ENCODE results near the gene CRYBB1. TPM values are rescaled to one million over a fixed set of nuclear protein-coding genes. Genes with fewer than 3 reads are reported as not detected.
"Not testable (repeated sequence)": the region's sequence is repeated elsewhere in the genome, so short reads cannot be mapped to it uniquely, and the experiment has no call there.

CRYBB1 gene
- total RNA-seq, 1 donor from 2014 or later, result not detected

DNA sequence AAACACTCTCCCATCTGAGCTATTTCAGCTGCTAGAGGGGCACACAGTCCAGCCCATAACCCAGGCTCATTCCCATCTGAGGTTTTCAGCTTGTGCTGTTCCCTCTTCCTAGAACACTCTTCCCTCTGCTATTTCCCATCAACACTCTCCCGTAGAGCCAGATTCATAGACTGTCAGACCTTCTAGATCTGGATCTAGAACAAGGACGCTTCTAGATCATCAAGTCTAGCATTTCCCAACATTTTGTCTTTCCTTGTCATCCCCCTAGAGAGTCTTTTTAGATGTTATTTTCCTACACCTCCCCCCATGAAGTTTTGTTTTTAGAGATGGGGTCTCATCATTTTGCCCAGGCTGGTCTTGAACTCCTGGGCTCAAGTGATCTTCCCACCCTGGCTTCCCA is 17.3 kb upstream of the CRYBB1 start:
- DNase-seq, result no peak

DNA sequence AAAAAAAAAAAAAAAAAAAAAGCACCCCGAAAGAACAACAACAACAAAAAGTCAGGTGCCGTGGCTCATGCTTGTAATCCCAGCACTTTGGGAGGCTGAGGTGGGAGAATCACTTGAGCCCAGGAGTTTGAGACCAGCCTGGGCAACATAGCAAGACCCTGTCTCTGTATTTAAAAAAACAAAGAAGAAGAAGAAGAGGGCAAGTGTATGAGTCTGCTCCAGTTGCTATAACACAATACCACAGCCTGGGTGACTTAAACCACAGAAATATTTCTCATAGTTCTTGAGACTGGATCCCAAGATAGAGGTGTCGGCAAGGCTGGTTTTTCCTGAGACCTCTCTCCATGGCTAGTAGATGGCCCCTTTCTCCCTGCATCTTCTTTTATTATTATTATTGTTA is 16.4 kb upstream of the CRYBB1 start:
- DNase-seq, result no peak

DNA sequence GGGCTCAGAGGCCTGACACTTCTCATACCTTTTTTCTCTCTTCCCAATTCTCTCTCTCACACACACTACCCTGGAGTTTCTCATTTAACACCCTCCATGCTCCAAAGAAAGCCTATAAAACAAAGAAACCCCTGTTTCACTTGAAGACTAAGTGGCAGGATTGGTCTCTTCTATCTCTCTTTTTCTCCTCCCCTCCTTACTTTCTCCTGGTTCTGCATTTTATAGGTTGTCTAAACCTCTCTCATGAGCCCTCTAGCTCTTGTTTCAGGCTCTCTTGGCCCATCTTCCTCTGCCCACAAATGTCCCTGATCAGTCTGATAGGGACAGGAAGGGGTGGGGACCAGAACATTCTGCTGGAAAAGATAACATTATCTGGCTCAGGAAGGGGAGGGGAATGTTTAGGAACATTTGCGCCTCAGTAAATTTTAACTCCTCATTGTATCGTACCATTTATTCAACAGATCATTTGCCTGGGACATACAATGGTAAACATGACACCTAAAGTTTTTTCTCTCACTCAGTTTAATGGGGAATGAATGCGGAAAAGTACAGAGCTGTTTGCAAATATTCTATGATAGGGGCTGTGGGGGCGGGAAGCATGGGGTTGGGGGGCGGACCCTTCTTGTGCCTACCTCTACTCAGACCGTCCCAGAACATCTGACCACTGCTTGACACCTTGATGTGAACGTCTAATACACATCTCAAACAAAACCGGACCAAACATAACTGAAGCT is 14.8 kb upstream of the CRYBB1 start:
- peak; percentile 59 for DNase-seq

DNA sequence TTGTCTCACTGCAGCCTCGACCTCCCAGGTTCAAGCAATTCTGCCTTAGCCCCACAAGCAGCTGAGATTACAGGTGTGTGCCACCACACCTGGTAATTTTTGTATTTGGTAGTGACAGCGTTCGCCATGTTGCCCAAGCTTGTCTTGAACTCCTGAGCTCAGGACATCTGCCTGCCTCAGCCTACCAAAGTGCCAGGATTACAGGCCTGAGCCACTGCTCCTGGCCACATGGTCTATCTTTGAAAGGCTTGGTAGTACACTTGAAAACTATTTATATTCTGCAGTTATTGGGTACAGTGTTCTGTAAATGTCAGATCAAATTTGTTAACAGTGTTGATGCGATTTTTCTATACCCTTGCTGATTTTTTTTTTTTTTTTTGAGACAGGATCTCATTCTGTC is 13.5 kb upstream of the CRYBB1 start:
- DNase-seq, result no peak

DNA sequence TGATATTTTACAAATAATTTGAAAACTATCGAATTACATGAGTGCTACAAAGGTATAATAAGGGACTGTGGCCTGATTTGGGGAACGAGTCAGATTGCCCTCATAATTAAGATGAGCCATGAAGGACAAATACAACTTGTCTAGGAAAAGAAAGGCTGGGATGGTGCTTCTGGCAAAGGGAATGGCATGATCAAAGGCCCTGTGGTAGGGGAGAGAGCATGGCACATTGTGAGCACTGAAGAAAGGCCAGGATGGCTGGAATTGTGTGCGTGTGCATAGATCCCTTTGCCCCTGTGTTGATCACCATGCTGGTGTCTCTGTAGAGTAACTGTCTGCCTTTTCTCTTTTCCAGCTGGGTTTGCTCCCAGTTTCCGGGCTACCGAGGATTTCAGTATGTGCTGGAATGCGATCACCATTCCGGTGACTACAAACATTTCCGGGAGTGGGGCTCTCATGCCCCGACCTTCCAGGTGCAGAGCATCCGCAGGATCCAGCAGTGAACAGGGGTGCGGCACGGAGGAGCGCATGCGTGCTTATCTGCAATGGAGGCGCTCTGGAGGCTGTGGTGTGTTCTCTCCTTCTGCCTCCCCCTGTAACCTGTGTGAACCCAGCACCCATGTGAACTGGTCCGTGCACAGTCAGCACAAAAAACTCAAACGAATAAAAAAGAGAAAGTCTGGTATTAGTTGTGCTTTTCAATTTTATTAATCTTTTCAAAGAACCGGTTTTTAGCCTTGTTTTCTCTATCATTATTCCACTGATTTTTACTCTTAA is 12.3 kb upstream of the CRYBB1 start:
- peak; percentile 66 for DNase-seq

DNA sequence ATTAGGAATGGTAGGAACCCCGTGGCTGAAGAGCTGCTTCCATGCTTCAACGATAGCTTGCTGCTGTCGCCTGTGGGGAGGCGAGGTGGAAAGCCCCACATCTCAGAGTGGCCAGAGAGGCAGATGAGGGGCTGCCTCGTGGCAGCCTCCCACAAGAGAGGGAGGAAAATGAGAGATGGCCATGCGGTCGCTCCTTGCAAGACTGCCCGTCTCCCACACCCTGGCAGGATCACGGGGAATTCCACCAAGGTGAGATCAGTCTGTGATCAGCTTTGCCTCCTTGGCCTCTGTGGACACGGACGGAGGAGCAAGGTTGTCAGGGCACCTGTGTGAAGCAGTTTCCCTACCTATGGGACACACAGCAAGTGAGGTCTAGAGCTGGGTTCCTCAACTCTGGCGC is 7.0 kb upstream of the CRYBB1 start:
- no peak for DNase-seq

DNA sequence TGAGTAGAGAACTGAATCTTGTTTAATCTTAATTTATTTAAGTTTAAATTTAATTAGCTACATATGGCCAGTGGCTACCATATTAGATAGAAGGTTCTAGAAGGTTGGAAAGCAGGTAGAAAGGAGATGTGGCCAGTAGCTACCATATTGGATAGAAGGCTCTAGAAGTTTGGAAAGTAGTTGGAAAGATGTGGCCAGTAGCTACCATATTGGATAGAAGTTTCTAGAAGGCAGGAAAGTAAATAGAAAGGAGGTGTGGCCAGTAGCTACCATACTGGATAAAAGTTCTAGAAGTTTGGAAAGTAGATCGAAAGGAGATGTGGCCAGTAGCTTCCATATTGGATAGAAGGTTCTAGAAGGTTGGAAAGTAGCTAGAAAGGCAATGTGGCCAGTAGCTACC is 6.2 kb upstream of the CRYBB1 start:
- no peak for DNase-seq

DNA sequence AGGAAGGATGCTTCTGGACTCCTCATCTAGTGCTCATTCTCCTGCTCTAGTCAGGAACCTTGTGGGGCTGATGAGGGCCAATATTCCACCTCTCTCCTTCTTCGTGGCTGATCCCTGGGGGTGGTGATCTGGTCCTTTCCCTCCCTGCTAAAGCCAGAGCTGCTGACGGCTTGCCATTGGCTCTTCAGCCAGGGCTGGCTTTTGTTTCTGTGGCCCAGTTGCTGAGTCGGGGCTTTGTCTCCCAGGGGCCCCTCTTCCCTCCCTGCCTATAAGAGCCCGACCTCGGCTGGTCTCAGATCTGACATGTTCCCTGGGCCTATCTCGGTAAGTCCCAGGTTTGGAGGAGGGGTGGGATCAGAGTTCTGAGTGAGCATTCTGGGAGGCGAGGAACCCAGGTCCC is 3.8 kb upstream of the CRYBB1 start, which contains the start of gene CRYBA4:
Gene CRYBA4 (plus strand): TSS at position 301 of the 400 bp plus-strand sequence. CDS start 634 bp downstream, outside the sequence.
- DNase-seq, result no peak

DNA sequence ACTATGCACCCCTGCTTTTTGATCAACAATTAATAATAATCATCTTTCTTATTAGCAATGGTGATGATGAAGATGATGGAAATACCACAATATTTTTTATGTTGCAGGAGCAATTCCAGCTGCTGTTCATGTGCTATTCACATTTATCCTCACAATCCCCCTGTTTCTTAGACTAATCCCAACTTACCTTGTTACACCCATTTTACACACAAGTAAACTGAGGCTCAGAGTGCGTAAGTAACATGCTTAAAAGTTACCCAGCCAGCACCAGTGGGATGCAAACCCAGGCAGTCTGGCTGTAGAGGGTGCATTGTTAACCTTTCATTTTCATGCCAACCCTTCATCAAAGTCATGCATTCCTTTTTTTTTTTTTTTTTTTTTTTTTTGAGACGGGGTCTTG is 2.4 kb upstream of the CRYBB1 start:
- DNase-seq, result no peak

DNA sequence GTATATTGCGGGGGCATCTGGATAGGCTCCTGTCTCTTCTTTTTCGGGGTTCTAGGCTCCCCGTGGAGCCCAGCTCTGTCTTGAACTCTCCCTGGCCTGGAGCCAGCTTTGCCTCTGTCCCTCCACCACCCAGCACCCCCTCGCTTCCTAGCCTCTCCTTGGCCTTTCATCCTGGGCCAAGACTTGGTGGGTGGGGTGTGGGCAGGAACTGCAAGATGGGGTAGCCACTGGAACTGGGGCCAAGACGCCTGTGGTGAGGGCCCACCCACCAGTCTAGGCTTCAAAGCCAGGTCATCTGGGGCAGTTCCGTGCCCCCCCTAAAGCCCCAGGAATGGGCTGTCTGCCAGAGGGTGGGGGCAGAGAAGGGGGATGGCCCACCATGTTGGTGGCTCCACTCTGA is 1.7 kb upstream of the CRYBB1 start:
- DNase-seq, result no peak

DNA sequence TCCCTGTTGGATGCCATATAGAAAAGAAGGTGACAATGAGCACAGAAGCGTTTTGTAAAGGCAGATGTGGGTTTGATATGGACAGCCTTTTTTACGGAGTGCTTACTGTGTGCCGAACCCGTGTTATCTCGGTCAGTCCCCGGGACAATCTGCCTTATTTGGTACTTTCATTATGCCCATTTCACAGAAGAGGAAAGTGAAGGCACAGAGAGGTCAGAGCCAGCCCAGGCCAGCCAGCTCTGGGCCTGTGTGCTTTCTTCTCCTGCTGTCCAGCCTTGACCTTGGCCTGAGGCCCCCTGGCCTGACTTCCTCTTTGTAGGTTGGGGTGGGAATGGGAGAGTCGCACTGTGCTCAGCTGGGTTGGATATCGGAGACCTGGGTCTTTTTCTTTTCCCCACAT is 628 bp upstream of the CRYBB1 start:
- no peak for DNase-seq

DNA sequence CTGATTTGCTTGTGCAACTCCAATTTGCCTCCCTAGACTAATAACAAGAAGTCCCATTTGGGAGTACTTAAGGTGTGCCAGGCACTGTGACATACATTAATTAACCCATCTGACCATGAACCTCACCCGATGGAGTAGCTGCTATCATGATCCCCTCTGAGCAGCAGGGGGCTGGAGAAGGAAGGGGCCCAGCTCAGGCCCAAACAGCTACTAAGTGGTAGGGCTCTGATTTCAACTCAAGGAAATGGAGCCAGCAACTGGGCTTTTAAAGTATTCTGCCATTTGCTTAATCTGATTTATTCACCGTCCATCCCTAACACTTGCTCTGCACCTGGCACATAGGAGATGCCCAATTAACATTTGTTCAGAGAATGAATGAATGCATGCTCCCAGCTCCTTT is 1.2 kb downstream of the CRYBB1 start:
- DNase-seq, result no peak

DNA sequence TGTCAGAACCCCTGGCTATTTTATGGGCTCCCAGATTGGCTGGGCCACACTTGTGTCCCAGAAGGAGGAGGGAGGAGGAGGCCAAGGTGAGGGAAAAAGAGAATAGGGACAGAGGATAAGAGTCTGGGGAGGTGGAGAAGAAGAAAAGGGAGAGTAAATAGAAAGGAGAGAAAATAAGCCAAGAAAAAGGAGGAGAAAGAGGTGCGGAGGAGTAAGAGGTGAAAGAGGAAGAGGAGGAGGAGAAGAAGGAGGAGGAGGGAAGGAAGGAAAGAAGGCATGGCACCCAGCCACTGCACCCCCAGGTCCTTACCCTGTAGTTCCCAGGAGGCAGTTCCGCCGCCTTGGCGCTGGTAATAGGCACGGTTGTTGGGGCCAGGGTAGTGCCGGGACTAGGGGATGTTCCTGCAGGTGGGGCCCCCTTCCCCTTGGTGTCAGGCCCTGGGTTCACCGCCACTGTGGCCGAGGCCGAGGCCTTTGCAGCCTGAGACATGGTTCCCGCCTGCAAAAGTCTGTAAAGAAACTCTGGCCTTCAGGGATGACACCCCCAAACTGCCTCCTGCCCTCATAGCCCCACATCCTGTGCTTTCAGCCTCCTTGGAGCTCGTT is 1.9 kb downstream of the CRYBB1 start:
- DNase-seq, result no peak

DNA sequence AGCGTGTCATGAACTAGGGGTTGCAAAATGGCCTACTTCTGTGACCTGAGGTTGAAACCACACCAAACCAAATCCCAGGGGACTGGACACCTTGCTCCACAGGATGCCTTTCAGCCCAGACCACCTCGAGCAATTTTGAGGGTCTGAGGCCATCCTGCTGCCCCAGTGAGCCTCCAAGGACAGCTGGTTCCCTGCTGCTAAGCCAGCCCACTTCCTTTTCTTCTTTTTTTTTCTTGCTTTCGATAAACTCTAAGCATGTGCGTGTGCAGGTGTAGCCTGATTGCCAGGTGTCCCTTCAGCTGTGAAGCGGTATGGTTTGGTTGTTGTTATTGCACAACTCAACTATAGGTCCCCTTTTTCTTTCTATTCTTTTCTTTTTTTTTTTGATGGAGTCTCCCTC is 2.7 kb downstream of the CRYBB1 start:
- no peak for DNase-seq

DNA sequence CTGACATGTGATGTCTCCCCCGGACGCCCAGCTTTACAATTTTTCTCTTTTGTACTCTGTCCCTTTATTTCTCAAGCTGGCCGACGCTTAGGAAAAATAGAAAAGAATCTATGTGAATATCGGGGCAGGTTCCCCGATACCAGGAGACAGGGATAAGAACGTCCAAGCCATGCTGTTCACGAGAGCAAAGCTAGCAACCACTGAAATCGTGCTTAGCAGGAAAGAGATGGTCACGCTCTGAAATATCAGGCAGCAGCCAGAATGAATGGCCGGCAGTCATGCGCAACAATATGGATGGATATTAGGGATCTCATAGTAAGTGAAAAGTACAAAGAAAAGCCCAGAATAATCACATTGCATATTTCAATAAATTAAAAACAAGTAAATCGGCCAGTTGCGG is 3.5 kb downstream of the CRYBB1 start:
- DNase-seq, result no peak

DNA sequence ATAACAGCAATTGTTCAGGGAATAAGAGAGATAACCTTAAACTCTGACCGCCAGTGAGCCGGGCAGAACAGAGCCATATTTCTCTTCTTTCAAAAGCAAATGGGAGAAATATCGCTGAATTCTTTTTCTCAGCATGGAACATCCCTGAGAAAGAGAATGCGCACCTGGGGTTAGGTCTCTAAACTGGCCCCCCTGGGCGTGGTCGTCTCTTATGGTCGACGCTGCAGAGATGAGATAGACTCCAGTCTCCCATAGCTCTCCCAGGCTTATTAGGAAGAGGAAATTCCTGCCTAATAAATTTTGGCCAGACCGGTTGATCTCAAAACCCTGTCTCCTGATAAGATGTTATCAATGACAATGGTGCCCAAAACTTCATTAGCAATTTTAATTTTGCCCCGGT is 4.1 kb downstream of the CRYBB1 start:
- not testable (repeated sequence) for DNase-seq

DNA sequence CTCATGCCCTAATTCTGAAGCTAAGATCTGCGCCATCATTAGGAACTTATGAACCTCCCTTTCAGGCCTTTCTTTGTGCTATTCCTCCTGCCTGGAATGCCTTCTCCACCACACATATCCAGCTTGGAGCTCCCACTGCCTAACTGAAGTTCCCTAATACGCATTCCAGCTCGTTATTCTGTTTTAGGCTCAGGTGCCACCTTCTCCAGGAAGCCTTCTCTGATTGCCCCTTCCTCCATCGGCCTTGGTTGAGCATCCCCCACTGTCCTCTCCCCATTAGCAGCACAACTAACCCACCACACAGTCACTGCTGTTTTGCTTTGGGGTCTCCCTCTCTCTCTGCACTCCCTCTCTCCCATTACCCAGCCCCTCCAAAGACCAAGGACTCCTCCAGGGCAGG is 5.2 kb downstream of the CRYBB1 start:
- no peak for DNase-seq

DNA sequence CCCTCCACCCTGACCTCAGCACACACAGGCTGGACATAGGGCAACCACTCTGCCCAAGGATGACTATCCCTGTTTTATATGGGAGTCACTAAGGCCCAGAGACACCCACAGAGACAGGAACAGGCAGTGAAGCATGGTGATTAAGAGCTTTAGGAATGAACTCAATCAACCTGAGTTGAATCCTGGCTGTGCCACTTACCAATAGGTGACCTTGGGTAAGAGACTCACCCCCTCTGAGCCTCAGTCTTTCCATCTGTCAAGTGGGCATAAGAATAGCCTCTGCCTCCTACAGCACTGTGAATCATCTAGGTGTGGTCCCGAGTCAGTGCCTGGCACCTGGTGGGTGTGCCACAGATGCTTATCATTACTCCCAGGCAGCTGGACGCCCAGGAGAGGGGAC is 6.8 kb downstream of the CRYBB1 start:
- no peak for DNase-seq

DNA sequence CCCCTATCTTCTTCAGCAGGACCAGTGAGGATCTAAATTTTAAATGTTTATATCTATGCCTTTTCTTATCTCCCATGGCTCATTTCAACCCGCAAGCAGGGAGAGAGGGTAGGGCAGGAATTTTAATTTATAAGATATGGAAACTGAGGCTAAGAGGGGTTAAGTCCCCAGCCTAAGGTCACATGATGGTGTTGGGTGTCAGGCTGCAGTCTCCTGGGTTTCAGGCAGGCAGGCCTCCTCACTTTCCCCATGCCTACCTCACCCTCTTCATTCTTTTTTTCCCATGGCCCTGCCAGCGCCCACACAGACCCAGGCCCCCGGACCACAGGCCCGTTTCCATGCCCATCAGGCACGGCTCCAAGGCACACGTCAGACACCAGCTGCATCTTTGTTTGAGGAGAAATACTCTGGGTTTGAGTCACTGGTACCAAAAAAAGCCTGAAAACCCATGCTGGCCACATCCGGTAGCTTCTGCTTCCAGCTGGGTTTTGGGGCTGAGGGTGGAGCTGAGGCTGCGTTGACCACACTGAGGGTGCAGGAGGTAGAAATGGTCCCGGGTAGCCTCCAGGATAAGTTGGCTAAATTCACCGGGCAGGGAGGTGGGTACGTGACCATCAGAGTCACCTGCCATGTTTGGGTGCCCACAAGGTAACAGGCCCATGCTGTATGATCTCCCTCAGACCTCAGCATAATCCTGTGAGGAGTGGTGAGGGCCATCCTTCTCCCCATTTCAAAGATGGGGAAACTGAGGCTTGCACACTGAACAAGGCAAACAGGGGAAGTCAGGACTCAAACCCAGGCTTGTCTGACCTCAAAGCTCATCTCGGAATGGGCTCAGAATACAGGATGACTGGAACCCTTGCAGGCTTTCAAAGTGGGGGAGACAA is 7.5 kb downstream of the CRYBB1 start:
- DNase-seq, result peak; percentile 48

DNA sequence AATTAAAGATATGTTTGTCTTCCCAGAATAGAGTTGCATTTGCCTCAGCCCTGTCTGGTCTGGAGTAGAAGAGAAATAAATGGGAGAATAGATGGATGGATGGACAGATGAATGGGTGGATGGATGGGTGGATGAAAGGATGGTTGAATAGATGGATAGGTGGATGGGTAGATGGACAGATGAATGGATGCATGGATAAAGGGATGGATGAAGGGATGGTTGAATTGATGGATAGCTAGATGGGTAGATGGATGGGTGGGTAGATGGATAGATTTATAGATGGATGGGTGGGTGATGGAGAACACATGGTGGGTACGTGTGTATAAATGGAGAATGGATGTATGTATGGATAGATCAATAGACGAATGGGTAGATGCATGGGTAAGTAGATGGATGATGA is 8.5 kb downstream of the CRYBB1 start:
- DNase-seq, result no peak

DNA sequence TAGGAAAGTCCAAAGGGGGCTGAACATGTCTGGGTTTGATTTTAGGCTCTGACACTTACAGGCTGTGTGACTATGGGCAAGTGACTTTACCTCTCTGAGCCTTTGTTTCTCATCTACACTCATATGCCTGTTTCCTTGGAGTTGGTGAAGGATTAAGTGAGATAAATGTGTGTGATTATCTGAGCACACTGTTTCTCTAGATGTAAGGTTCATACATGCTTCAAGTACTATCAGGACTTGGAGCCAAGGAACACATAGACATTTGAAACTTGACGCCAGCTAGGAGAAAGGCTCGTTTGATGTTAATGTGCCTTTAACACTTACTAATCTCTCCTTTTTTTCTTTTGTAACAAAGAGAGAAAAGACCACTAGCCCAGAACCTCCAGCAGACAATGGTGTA is 9.7 kb downstream of the CRYBB1 start:
- no peak for DNase-seq

DNA sequence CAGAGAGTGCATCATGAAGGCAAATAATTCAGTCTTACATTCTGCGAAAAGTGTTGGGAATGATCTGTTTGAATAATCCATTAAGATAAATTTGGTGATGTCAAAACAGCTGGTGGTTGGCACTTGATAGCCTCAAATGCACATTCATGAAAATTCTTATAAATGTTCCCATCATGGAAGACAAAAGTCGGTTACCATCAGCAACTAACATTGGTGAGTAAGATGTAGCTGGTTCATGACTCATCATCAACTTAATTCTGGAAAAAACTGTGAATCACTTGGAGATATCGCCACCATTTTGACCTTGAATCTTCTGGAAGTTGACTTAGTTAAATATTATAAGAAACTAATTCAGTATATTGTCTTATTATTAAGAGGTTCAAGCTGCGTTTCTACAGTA is 11.2 kb downstream of the CRYBB1 start:
- DNase-seq, result no peak

DNA sequence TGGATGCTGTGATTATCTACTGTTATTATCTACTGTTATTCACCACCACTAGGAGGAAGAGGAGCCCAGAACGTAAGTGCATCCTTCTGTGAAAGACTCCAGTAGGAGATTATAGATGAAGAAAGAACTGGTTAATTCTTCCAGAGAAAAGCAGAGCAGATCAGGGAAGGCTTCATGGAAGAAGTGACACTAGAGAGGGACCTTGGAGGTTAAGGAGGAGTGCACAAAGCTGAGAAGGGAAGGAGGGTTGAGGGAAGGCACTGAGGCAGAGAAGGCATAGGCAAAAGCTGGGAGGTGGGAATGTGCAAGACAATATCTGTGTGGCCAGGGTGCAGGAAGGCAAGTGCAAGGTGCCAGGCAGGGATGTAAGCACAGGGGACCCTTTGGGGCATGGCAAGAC is 13.5 kb downstream of the CRYBB1 start:
- DNase-seq, result no peak
